Head of caudate nucleus (tissue), 42 donors: ENCODE measurements around the gene SHPK.
"Not testable (repeated sequence)": the region's sequence is repeated elsewhere in the genome, so short reads cannot be mapped to it uniquely, and the experiment has no call there.

Experiments
- DNase-seq, 42 donors: peaks; one replicate each; pipeline versions ENCODE4 v3.0.0 to v3.0.0-alpha.2; 2020 to 2021; ENCODE audit warnings: mixed read lengths in 7 of 42
- intact Hi-C: fragments of 100-400 bp; cut with DNase I; formaldehyde crosslinking; loops from one replicate; pipeline ENCODE4 v1.15.0; 2022

Gene SHPK

GRCh38 chr17:3596804-3597464 lies 39.1 kb downstream of the SHPK start:
- DNase-seq, result no peak
- intact Hi-C loops, result no loop called here

DNA sequence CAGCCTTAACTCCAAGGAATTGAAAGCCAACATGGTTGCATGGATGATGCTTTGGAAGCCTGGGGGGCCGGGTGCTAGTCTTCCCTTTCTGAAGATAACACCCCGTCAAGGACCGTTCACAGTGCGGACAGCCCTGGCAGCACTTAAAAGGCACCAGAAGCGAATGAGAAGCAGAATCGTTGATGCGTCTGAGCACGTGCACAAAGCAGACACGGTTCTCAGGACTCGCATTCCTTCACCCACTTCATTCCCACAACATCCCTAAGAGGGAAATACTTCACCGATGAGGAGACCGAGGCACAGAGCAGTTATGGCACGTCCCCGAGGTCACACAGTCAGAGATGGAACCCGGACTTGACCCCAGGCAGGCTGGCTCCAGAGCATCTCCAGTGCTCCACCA lies 41.1 kb downstream of the SHPK start:
- DNase-seq, result no peak
- intact Hi-C loops, result no loop called here

- DNase-seq, result peak in 41 of 42 donors; percentile 10 to 83 (median 46)
- intact Hi-C loops, result no loop called here
Measured at GRCh38 chr17:3594051-3594800, 41.8 kb downstream of the SHPK start.

DNA sequence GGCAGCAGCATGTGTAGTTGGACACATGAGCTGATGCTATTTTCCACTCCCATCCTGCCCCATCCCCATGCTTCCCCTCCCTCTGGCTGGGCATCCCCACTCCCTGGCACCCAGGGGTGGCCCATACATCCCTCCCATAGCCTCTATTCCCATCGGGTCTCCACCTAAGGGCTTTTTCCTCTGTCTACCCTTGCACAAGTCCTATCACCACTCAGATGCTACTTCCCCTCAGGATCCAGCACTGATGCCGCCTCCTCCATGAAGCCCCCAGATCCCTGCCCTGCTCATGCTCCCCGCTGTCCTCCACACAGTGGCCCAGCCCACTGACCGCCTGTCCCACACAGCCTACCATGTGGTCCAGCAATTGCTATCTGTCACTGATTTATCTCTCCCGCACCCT lies 42.7 kb downstream of the SHPK start:
- no peak for DNase-seq
- intact Hi-C loops, result no loop called here

GRCh38 chr17:3592216-3592860 lies 43.7 kb downstream of the SHPK start:
- intact Hi-C loops, result no loop called here
- no peak for DNase-seq

DNA sequence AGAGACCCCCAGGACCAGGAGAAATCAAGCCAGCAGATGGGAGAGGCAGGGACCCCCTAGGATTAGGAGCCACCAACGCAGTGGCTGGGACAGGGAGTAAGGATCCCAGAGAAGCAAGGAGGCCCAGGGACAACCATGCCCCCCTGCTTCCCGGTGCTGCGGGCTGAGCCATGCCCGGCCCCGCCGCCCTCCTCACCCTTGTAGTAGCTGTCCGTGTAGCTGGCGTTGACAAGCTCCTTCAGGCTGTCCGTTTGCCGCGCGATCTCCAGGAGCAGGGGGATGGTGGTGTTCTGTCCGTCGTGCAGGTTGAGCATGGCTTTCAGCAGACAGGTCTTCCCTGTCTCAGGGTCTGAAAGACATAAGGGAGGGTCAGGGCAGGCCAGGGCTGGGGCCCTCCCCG lies 45.3 kb downstream of the SHPK start:
- intact Hi-C loops, result no loop called here
- no peak for DNase-seq

- no peak for DNase-seq
- intact Hi-C loops, result no loop called here
Measured at GRCh38 chr17:3590231-3590630, 45.8 kb downstream of the SHPK start.

- no peak for DNase-seq
- intact Hi-C loops, result no loop called here
Measured at GRCh38 chr17:3589784-3590183, 46.3 kb downstream of the SHPK start.

GRCh38 chr17:3585826-3586225 lies 50.2 kb downstream of the SHPK start:
- DNase-seq, result no peak
- intact Hi-C loops, result no loop called here

DNA sequence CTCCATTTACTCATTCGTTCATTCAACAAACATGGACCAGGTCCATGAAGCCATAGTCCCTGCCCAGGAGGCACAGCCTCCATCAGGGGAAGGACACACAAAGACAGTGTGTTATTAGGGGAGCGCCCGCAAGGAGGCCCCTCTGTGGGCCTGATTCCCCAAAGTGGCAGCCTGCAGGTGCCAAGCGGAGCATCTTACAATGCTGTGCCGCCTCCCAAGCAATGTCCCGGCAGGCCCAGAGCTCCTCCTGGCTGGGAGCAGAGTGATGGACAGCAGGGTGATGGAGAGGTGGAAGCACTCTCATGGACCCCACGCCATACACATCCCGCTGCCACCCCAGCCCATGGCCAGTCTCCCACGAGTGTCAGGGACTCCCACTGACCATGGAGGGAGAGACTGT lies 52.6 kb downstream of the SHPK start:
- DNase-seq, result no peak
- intact Hi-C loops, result no loop called here

DNA sequence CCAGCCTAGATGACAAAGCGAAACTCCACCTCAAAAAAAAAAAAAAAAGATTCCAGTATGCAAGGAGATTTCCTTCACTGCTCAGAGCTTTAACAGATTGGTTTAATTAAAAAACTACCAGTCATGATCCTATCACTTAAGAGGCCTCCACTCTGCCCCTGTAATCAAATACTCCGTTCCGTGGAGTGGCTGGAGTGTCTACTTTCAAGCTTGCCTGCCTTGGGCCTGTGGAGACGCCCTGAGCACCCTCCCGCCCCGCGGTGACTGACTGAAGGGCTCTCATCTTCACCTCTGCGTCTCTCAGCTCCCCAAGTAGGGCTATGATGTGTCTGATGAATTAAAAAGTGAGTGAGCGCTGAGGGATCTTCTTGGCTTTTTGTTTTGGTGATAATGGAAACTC lies 53.1 kb downstream of the SHPK start:
- DNase-seq, result no peak
- intact Hi-C loops, result no loop called here

- not testable (repeated sequence) for DNase-seq
Measured at GRCh38 chr17:3578667-3579066, 57.4 kb downstream of the SHPK start.

GRCh38 chr17:3576970-3577369 lies 59.1 kb downstream of the SHPK start:
- DNase-seq, result no peak
- intact Hi-C loops, result no loop called here

More at GRCh38 chr17:3578667-3579066, 57.4 kb downstream of the SHPK start:
- intact Hi-C loops, result not testable (repeated sequence)

GRCh38 chr17:3575511-3575910 lies 60.5 kb downstream of the SHPK start:
- DNase-seq, result no peak
- intact Hi-C loops, result no loop called here

GRCh38 chr17:3574231-3574630 lies 61.8 kb downstream of the SHPK start:
- intact Hi-C loops, result no loop called here
- DNase-seq, result no peak

DNA sequence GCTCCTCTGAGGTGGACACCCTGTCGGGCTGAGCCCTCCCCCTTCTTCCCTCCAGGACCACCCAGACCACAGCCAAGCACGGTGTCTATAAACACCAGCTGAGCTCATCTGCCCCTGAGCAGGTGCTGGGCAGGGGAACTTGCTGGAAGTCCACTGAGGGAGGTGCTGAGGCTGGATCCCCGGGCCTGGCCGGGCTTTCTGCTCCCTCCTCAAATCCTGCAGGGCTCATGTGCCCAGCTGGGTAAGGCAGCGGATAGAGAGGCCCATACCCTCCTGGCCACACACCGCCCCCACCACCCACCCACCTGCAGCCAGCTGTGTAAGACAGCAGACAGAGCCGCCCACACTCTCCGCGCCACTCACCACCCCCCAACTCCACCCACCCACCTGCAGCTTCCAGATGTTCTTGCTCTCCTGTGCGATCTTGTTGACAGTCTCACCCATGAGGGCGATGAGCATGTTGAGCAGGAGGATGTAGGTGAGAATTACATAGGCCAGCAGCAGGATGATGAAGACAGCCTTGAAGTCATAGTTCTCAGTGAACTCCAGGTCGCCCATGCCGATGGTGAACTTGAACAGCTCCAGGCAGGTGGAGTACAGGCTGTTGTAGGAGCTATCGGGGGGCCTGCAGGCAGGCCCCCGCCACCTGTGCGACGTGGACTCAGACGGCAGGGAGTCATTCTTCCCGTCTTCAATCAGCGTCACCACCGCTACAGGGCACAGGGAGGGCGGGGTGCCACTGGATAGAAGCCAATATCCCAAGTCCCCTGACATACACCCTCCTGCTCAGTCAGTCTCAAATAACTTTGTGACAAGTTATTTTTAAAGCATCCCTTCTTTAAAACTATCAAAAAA lies 62.6 kb downstream of the SHPK start:
- intact Hi-C loops, result no loop called here
- no peak for DNase-seq

GRCh38 chr17:3572231-3572630 lies 63.8 kb downstream of the SHPK start:
- no peak for DNase-seq

GRCh38 chr17:3571043-3571900 lies 64.8 kb downstream of the SHPK start:
- intact Hi-C loops, result no loop called here
- DNase-seq, result no peak

More at GRCh38 chr17:3572231-3572630, 63.8 kb downstream of the SHPK start:
- intact Hi-C loops, result no loop called here
